HepG2 (cell line): ENCODE measurements around the gene NDUFAF3. TPM values are rescaled to one million over a fixed set of nuclear protein-coding genes. Genes with fewer than 3 reads are reported as not detected.
A peak's percentile ranks its signal among the peaks of the same experiment; 100 is the strongest.

Source experiments
- E2F2 ChIP-seq: sonication (generic); formaldehyde crosslinking; IDR thresholded peaks from 2 replicates; pipeline ENCODE4 v1.4.0; 2020; ENCODE audit warnings: missing genetic modification reagents, borderline replicate concordance
- GATAD2A ChIP-seq: IDR thresholded peaks from 2 replicates; pipeline ENCODE4 v1.6.1; 2016
- HOXD1 ChIP-seq: sonication (generic); formaldehyde crosslinking; IDR thresholded peaks from 2 replicates; pipeline ENCODE4 v1.5.0; 2020; ENCODE audit warnings: missing genetic modification reagents
- MED8 ChIP-seq: sonication (generic); formaldehyde crosslinking; IDR thresholded peaks from 2 replicates; pipeline ENCODE4 v1.8.1; 2023; ENCODE audit warnings: mild to moderate bottlenecking, missing genetic modification reagents; ENCODE audit not compliant: insufficient replicate concordance
- MTF1 ChIP-seq: sonication (generic); formaldehyde crosslinking; IDR thresholded peaks from 2 replicates; pipeline ENCODE4 v1.5.0; 2020; ENCODE audit warnings: missing genetic modification reagents
- POLR2G ChIP-seq: fragments of 200-400 bp; formaldehyde crosslinking; IDR thresholded peaks from 2 replicates; pipeline ENCODE4 v1.6.1; 2018; ENCODE audit warnings: mild to moderate bottlenecking, low read depth, low read length, moderate library complexity
- RCOR2 ChIP-seq: IDR thresholded peaks from 2 replicates; pipeline ENCODE4 v1.6.1; 2016; ENCODE audit warnings: missing biosample characterization, missing genetic modification reagents
- SALL1 ChIP-seq: sonication (generic); formaldehyde crosslinking; IDR thresholded peaks from 2 replicates; pipeline ENCODE4 v1.8.0; 2022; ENCODE audit warnings: mild to moderate bottlenecking, missing genetic modification reagents
- SP2 ChIP-seq: sonication (generic); formaldehyde crosslinking; IDR thresholded peaks from 2 replicates; pipeline ENCODE4 v1.5.1; 2020; ENCODE audit warnings: mild to moderate bottlenecking, missing genetic modification reagents
- SPEN ChIP-seq: sonication (generic); formaldehyde crosslinking; IDR thresholded peaks from 2 replicates; pipeline ENCODE4 v1.5.1; 2020; ENCODE audit warnings: low read depth, mild to moderate bottlenecking, missing genetic modification reagents
- SRSF9 ChIP-seq: fragments of 200-400 bp; formaldehyde crosslinking; IDR thresholded peaks from 2 replicates; pipeline ENCODE4 v1.6.1; 2018; ENCODE audit warnings: borderline replicate concordance, mild to moderate bottlenecking, low read depth, low read length; ENCODE audit not compliant: insufficient read depth, poor library complexity, severe bottlenecking
- SSRP1 ChIP-seq: IDR thresholded peaks from 2 replicates; pipeline ENCODE4 v1.6.1; 2016; ENCODE audit warnings: control low read depth
- TEAD2 ChIP-seq: sonication (generic); formaldehyde crosslinking; IDR thresholded peaks from 2 replicates; pipeline ENCODE4 v1.9.0; 2021; ENCODE audit warnings: missing genetic modification reagents
- ZBTB14 ChIP-seq: sonication (generic); formaldehyde crosslinking; IDR thresholded peaks from 2 replicates; pipeline ENCODE4 v1.4.0; 2020; ENCODE audit warnings: missing genetic modification reagents
- ZNF264 ChIP-seq: sonication (generic); formaldehyde crosslinking; IDR thresholded peaks from 2 replicates; pipeline ENCODE4 v1.4.0; 2020; ENCODE audit warnings: missing genetic modification reagents
- ZNF333 ChIP-seq: sonication (generic); formaldehyde crosslinking; IDR thresholded peaks from 2 replicates; pipeline ENCODE4 v1.4.0; 2020; ENCODE audit warnings: mild to moderate bottlenecking, missing genetic modification reagents, borderline replicate concordance
- ZNF460 ChIP-seq: sonication (generic); formaldehyde crosslinking; IDR thresholded peaks from 2 replicates; pipeline ENCODE4 v1.5.1; 2020; ENCODE audit warnings: missing genetic modification reagents, mild to moderate bottlenecking, borderline replicate concordance
- ZNF563 ChIP-seq: sonication (generic); formaldehyde crosslinking; IDR thresholded peaks from 2 replicates; pipeline ENCODE4 v1.8.0; 2022; ENCODE audit warnings: mild to moderate bottlenecking, moderate library complexity, missing genetic modification reagents
- ZNF644 ChIP-seq: IDR thresholded peaks from 2 replicates; pipeline ENCODE4 v1.6.1; 2016; ENCODE audit warnings: low read depth
- ZNF737 ChIP-seq: sonication (generic); formaldehyde crosslinking; IDR thresholded peaks from 2 replicates; pipeline ENCODE4 v1.5.0; 2020; ENCODE audit warnings: missing genetic modification reagents, mild to moderate bottlenecking, borderline replicate concordance
- ZNF746 ChIP-seq: sonication (generic); formaldehyde crosslinking; IDR thresholded peaks from 2 replicates; pipeline ENCODE4 v1.8.0; 2022; ENCODE audit warnings: mild to moderate bottlenecking, missing genetic modification reagents
- ZNF761 ChIP-seq: sonication (generic); formaldehyde crosslinking; conservative IDR thresholded peaks from 2 replicates; pipeline ENCODE4 v1.4.0; 2020; ENCODE audit warnings: mild to moderate bottlenecking, missing genetic modification reagents
- ZNF850 ChIP-seq: sonication (generic); formaldehyde crosslinking; conservative IDR thresholded peaks from 2 replicates; pipeline ENCODE4 v1.9.0; 2021; ENCODE audit warnings: mild to moderate bottlenecking, missing genetic modification reagents
- polyA plus RNA-seq, 8 experiments: library from polyadenylated mRNA; depleted of rRNA in 3 of 8; stranded (reverse) in 7 of 8; unstranded in 1 of 8; fragments of >200 nt; fragmentation: Illumina TruSeq in 4 of 8; extraction: Trizol in 4 of 8; gene quantifications; 2 replicates each; pipeline versions ENCODE4 v1.2.1 to v1.2.3, GENCODE V29; 2011 to 2016; ENCODE audit warnings: low read depth in 4 of 8, missing spikeins in 1 of 8, mixed read lengths in 1 of 8; ENCODE audit not compliant: insufficient read depth in 1 of 8
- total RNA-seq, 5 experiments: library from RNA; depleted of rRNA; stranded (reverse); fragments of >200 nt; fragmentation: Illumina TruSeq; extraction: Trizol; gene quantifications; 2 replicates each; pipeline ENCODE4 v1.2.3, GENCODE V29; 2016; ENCODE audit warnings: low read depth in 1 of 5
- TF ChIP-seq, protein P1 (sequence below): IDR thresholded peaks from 2 replicates; pipeline ENCODE4 v1.6.1; 2016; ENCODE audit warnings: missing compliant biosample characterization, missing genetic modification reagents, borderline replicate concordance

NDUFAF3 gene
- total and polyA plus RNA-seq, 2 of the 13 experiments (the other 11 are each of a cell fraction or from before 2014, with no cell fraction given): 39.0 to 50.0 TPM

GRCh38 chr3:49022688-49023171, 809 bp downstream of the NDUFAF3 start (continued):
- TF ChIP-seq, protein P1, sequence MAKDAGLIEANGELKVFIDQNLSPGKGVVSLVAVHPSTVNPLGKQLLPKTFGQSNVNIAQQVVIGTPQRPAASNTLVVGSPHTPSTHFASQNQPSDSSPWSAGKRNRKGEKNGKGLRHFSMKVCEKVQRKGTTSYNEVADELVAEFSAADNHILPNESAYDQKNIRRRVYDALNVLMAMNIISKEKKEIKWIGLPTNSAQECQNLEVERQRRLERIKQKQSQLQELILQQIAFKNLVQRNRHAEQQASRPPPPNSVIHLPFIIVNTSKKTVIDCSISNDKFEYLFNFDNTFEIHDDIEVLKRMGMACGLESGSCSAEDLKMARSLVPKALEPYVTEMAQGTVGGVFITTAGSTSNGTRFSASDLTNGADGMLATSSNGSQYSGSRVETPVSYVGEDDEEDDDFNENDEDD (CRISPR knock-in tag): no peak
- TF ChIP-seq SSRP1: no peak
- no peak for TF ChIP-seq SP2 (CRISPR knock-in tag)
- TF ChIP-seq RCOR2 (CRISPR knock-in tag): no peak
- no peak for TF ChIP-seq TEAD2 (CRISPR knock-in tag)
- no peak for TF ChIP-seq SRSF9
- no peak for TF ChIP-seq ZNF737
- TF ChIP-seq MTF1 (CRISPR knock-in tag): no peak
- TF ChIP-seq POLR2G: peak; percentile 61
- no peak for TF ChIP-seq ZNF563 (CRISPR knock-in tag)
- TF ChIP-seq HOXD1: no peak
- no peak for TF ChIP-seq SALL1 (CRISPR knock-in tag)
- no peak for TF ChIP-seq ZNF746 (CRISPR knock-in tag)
- TF ChIP-seq ZNF761 (CRISPR knock-in tag): no peak
- no peak for TF ChIP-seq SPEN (CRISPR knock-in tag)
- no peak for TF ChIP-seq MED8 (CRISPR knock-in tag)
- no peak for TF ChIP-seq E2F2 (CRISPR knock-in tag)
- TF ChIP-seq ZNF264: no peak
- no peak for TF ChIP-seq ZNF644 (CRISPR knock-in tag)
- TF ChIP-seq GATAD2A (CRISPR knock-in tag): no peak
- TF ChIP-seq ZNF850: no peak
- TF ChIP-seq ZNF333 (CRISPR knock-in tag): no peak
- no peak for TF ChIP-seq ZNF460 (CRISPR knock-in tag)
- no peak for TF ChIP-seq ZBTB14
